Ovary (tissue), 3 donors: Measurements from ENCODE around the gene SUGCT.

ENCODE experiments used
- EP300 ChIP-seq: sonication (generic); formaldehyde crosslinking; IDR thresholded peaks from one replicate; pipeline ENCODE4 v1.6.1; 2017; ENCODE audit warnings: antibody characterized with exemption
- POLR2A ChIP-seq: fragments of 450-650 bp; IDR thresholded peaks from one replicate; pipeline ENCODE4 v1.6.1; 2017; ENCODE audit warnings: antibody characterized with exemption, mild to moderate bottlenecking, moderate library complexity
- TF ChIP-seq, protein P1 (sequence below), 3 donors: fragments of 450-650 bp in 2 of 3; fragments of 200-600 bp in 1 of 3; IDR thresholded peaks; one replicate each; pipeline versions ENCODE4 v1.5.1 to v1.8.0; 2016 to 2022; ENCODE audit warnings: antibody characterized with exemption in 3 of 3, mild to moderate bottlenecking in 1 of 3
- donor health status: DM: no; HTN: no; CAD: no.

DNA sequence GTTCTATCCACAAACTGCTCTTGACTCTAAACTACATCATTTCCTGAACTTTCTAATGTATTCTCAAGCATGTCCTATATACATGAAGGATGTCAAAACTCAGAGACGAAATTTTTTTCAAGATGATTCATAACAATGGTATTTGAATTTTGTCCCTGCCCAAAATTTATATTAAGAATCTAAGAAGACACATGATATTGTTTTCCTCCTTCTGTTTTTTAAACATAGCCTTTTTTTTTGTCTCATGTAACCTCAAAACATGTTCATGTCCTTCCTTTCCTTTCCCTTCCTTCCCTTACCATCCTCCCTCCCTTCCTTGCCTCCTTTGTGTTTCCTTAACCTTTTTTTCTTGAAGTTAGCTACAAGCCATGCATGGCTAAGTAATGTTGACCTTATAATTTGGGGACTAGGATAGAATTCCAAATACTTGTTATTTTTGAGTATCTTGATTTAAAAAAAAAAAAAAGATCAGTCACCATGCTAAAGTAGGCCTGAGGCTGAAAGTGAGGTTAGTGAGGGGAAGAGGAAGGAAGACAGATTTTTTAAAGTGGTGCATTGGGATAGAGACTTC, 163.0 kb downstream of the SUGCT start:
- TF ChIP-seq, protein P1, sequence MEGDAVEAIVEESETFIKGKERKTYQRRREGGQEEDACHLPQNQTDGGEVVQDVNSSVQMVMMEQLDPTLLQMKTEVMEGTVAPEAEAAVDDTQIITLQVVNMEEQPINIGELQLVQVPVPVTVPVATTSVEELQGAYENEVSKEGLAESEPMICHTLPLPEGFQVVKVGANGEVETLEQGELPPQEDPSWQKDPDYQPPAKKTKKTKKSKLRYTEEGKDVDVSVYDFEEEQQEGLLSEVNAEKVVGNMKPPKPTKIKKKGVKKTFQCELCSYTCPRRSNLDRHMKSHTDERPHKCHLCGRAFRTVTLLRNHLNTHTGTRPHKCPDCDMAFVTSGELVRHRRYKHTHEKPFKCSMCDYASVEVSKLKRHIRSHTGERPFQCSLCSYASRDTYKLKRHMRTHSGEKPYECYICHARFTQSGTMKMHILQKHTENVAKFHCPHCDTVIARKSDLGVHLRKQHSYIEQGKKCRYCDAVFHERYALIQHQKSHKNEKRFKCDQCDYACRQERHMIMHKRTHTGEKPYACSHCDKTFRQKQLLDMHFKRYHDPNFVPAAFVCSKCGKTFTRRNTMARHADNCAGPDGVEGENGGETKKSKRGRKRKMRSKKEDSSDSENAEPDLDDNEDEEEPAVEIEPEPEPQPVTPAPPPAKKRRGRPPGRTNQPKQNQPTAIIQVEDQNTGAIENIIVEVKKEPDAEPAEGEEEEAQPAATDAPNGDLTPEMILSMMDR (IDR thresholded peaks at IDR 0.05): no peak
- TF ChIP-seq EP300 (no peak), POLR2A (no peak)
